Measurements from ENCODE around the gene ANO10. TPM values are rescaled to one million over a fixed set of nuclear protein-coding genes. Genes with fewer than 3 reads are reported as not detected.

Gene ANO10
- total and polyA plus RNA-seq, 2 donors (not counting 1 experiment from before 2014, with no cell fraction given), result 1.9 to 10.6 TPM

- no peaks in the 10 kb centered on the region for H3K27me3 ChIP-seq (replicated peaks in 1 of 4; ENCODE audit: control extremely low read depth in 1 of 4, control insufficient read depth in 3 of 4, insufficient read depth in 4 of 4, low read length in 3 of 4)
- H3K4me2 ChIP-seq (replicated peaks; ENCODE audit: low read depth, low read length, poor library complexity, severe bottlenecking), result no peak overlapping the region
- H3K4me3 ChIP-seq (ENCODE audit: control extremely low read depth in 1 of 5, extremely low read depth in 1 of 5, insufficient read depth in 1 of 5, low read depth in 2 of 5, low read length in 4 of 5), result no peak overlapping the region
- H3K9me3 ChIP-seq (ENCODE audit: control extremely low read depth in 1 of 3, control insufficient read depth in 2 of 3, insufficient read depth in 1 of 3, low read length in 2 of 3), result no peaks in the 10 kb centered on the region
- Mint-ChIP-seq H3K27ac (no peak overlapping the region), H3K4me3 (no peak overlapping the region), H3K27me3 (peaks cover 3% of the 10 kb centered on the region), H3K4me1 (peaks cover 3% of the 10 kb centered on the region), H3K9me3 (ENCODE audit: insufficient read depth) (peaks cover 5% of the 10 kb centered on the region)
- no CpG with 5 or more reads among the region's 2 CpGs for WGBS (ENCODE audit: insufficient coverage)
- POLR2A ChIA-PET, result no interaction called here
- no peak overlapping the region for H3K9ac ChIP-seq (ENCODE audit: low read length)
- no peaks in the 10 kb centered on the region for H3K79me2 ChIP-seq (ENCODE audit: control insufficient read depth, insufficient read depth, low read length)
- no peaks in the 10 kb centered on the region for H3K36me3 ChIP-seq (replicated peaks in 1 of 2; ENCODE audit: control extremely low read depth in 1 of 2, control insufficient read depth in 1 of 2, extremely low read depth in 1 of 2, insufficient read depth in 2 of 2, low read length in 1 of 2)
- ATAC-seq (ENCODE audit: low read depth) (no peak), DNase-seq (no peak)
- H4K20me1 ChIP-seq (ENCODE audit: control insufficient read depth, insufficient read depth, low read length, poor library complexity, severe bottlenecking), result no peaks in the 10 kb centered on the region
- intact Hi-C loops (cut with micrococcal nuclease), result no loop called here
- H3K27ac ChIP-seq (ENCODE audit: low read length in 2 of 2), result no peak overlapping the region
- CTCF ChIA-PET, result no interaction called here
- no peak overlapping the region for H2AFZ ChIP-seq (ENCODE audit: insufficient read depth, low read depth, low read length, poor library complexity, severe bottlenecking)
- no peaks in the 10 kb centered on the region for H3K4me1 ChIP-seq (ENCODE audit: control insufficient read depth in 2 of 2, insufficient read depth in 2 of 2, low read length in 2 of 2)
- TF ChIP-seq EZH2 (IDR thresholded peaks at IDR 0.05; ENCODE audit: borderline replicate concordance, insufficient read depth, low read depth, low read length, poor library complexity, severe bottlenecking), result no peak
- TF ChIP-seq CTCF (IDR thresholded peaks at IDR 0.05), result no peak
These were observed 96.4 kb downstream of the ANO10 start for GRCh38 chr3:43525386-43525785.

GRCh38 chr3:43523454-43524053 lies 98.3 kb downstream of the ANO10 start:
- Histone ChIP-seq H3K4me1 (ENCODE audit: control insufficient read depth in 2 of 2, insufficient read depth in 2 of 2, low read length in 2 of 2) (no peaks in the 10 kb centered on the region), H3K4me3 (ENCODE audit: control extremely low read depth in 1 of 5, extremely low read depth in 1 of 5, insufficient read depth in 1 of 5, low read depth in 2 of 5, low read length in 4 of 5) (no peak overlapping the region), H3K9ac (ENCODE audit: low read length) (no peak overlapping the region), H3K4me2 (replicated peaks; ENCODE audit: low read depth, low read length, poor library complexity, severe bottlenecking) (no peak overlapping the region), H3K27ac (ENCODE audit: low read length in 2 of 2) (no peak overlapping the region), H4K20me1 (ENCODE audit: control insufficient read depth, insufficient read depth, low read length, poor library complexity, severe bottlenecking) (no peaks in the 10 kb centered on the region), H3K79me2 (ENCODE audit: control insufficient read depth, insufficient read depth, low read length) (no peaks in the 10 kb centered on the region), H3K36me3 (replicated peaks in 1 of 2; ENCODE audit: control extremely low read depth in 1 of 2, control insufficient read depth in 1 of 2, extremely low read depth in 1 of 2, insufficient read depth in 2 of 2, low read length in 1 of 2) (no peaks in the 10 kb centered on the region), H3K27me3 (replicated peaks in 1 of 4; ENCODE audit: control extremely low read depth in 1 of 4, control insufficient read depth in 3 of 4, insufficient read depth in 4 of 4, low read length in 3 of 4) (no peaks in the 10 kb centered on the region), H2AFZ (ENCODE audit: insufficient read depth, low read depth, low read length, poor library complexity, severe bottlenecking) (no peak overlapping the region), H3K9me3 (ENCODE audit: control extremely low read depth in 1 of 3, control insufficient read depth in 2 of 3, insufficient read depth in 1 of 3, low read length in 2 of 3) (peaks cover 0 to 9% (median 1%) of the 10 kb centered on the region in 3 donors)
- ChIA-PET CTCF (interaction anchor here (1.2 kb wide), 1 partner anchor 15 kb away, joined by 3 read pairs; no protein-coding TSS in a partner anchor), POLR2A (no interaction called here)
- Mint-ChIP-seq H3K9me3 (ENCODE audit: insufficient read depth) (peaks cover 12% of the 10 kb centered on the region), H3K4me3 (no peak overlapping the region), H3K27me3 (peaks cover 3% of the 10 kb centered on the region), H3K27ac (no peak overlapping the region), H3K4me1 (peaks cover 3% of the 10 kb centered on the region)
- DNase-seq, result no peak
- intact Hi-C loops (cut with micrococcal nuclease), result no loop called here
- ATAC-seq (ENCODE audit: low read depth), result no peak
- TF ChIP-seq EZH2 (IDR thresholded peaks at IDR 0.05; ENCODE audit: borderline replicate concordance, insufficient read depth, low read depth, low read length, poor library complexity, severe bottlenecking) (no peak), CTCF (IDR thresholded peaks at IDR 0.05) (no peak)
- WGBS (ENCODE audit: insufficient coverage), result 88% methylated on average over 2 of the region's 3 CpGs

Data from B cell (primary cell).